Ascending aorta (tissue), 2 donors: Measurements from ENCODE around the gene LOXL3. TPM values are rescaled to one million over a fixed set of nuclear protein-coding genes. Genes with fewer than 3 reads are reported as not detected.

Experiments
- DNase-seq, 2 donors: peaks; one replicate each; pipeline ENCODE4 v3.0.0-alpha.2; 2019; ENCODE audit warnings: low spot score in 2 of 2
- H3K27ac ChIP-seq, 2 donors: fragments of 200-600 bp; sonication (generic); one replicate each; pipeline ENCODE4 v1.5.1; 2016 to 2017; ENCODE audit warnings: mild to moderate bottlenecking in 1 of 2
- H3K27me3 ChIP-seq: fragments of 200-600 bp; sonication (generic); one replicate; pipeline ENCODE4 v1.5.1; 2017
- H3K36me3 ChIP-seq, 2 donors: fragments of 200-600 bp; sonication (generic); one replicate each; pipeline ENCODE4 v1.5.1; 2016
- H3K4me1 ChIP-seq, 2 donors: fragments of 200-600 bp; sonication (generic); one replicate each; pipeline ENCODE4 v1.5.1; 2016 to 2017; ENCODE audit warnings: mild to moderate bottlenecking in 1 of 2
- H3K4me3 ChIP-seq, 2 donors: fragments of 200-600 bp; sonication (generic); one replicate each; pipeline ENCODE4 v1.5.1; 2016 to 2017; ENCODE audit warnings: mild to moderate bottlenecking in 1 of 2
- H3K9me3 ChIP-seq, 2 donors: fragments of 200-600 bp; sonication (generic); one replicate each; pipeline ENCODE4 v1.5.1; 2016
- intact Hi-C: fragments of 100-400 bp; cut with DNase I; formaldehyde crosslinking; loops from one replicate; pipeline ENCODE4 v1.15.1; 2023
- total RNA-seq: library from RNA; depleted of rRNA; stranded (reverse); fragments of >200 nt; gene quantifications from one replicate; pipeline ENCODE4 v1.1.0, GENCODE V29; 2016
- TF ChIP-seq, protein P1 (sequence below), 3 experiments: fragments of 200-600 bp in 2 of 3; fragments of 450-650 bp in 1 of 3; sonication (generic) in 2 of 3; IDR thresholded peaks; one replicate each; pipeline ENCODE4 v1.5.1; 2016 to 2019; ENCODE audit warnings: antibody characterized with exemption in 3 of 3, mild to moderate bottlenecking in 1 of 3, moderate library complexity in 1 of 3

The LOXL3 gene
- total RNA-seq, 1 donor from 2014 or later = 19.8 TPM

DNA sequence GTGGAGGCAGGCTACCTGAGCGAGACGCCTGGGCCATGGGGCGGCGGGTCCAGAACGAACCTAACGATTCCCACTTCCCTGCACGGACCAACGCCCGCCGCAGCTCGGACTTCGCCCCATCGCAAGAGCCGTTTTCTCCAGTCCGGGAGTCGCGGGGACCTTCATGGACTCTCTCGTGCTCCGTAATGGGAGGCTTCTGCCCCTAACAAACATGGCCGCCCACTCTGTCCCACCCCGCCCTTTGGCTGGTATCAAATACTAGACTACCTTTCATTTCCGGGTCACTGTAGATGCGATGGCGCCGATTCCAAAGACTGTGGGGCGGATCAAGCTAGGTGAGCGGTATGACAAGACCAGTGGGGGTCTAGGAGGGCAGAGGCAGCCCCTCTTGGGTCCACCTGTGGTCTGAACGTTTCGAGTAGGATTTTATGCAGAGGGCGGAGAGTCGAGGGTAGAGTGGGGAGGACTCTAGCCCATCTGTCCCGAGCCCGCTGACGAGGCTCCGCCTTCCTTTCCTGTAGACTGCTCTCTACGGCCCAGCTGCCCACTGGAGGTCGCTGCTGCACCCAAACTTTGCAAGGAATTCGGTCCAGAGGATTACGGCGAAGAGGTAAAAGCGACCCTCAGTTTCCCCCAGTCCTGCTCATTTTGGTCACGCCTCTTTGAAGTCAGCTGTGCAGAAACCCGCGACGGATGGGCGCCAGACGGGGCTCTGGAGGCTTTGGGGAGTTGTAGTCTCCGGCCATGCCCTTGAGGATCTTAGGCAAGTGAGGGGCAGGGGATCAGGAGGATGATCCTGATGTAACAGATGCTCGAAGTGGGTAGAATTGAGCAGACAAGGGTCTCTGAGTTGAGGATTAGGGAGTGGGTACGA lies 70.7 kb downstream of the LOXL3 start, which contains the start of the genes CCDC142 and TTC31:
TSS of gene CCDC142 (minus strand) at position 198 of the 874 bp plus-strand sequence. CDS start at position 37, 161 bp downstream.
TSS of gene TTC31 (plus strand) at position 281 of the 874 bp plus-strand sequence. CDS start at position 296, 15 bp downstream.
- Histone ChIP-seq H3K4me3 (peak within 1 kb of the TSS; percentile 80 to 85), H3K36me3 (peaks cover 3 to 33% of the 10 kb centered on the region in 2 donors), H3K27me3 (no peaks in the 10 kb centered on the region), H3K9me3 (no peaks in the 10 kb centered on the region), H3K4me1 (peaks cover 9 to 21% of the 10 kb centered on the region in 2 donors), H3K27ac (peak within 1 kb of the TSS; percentile 85 to 90)
- intact Hi-C loops = loop anchor here (1.0 to 2.0 kb wide), 7 partner anchors 11 to 104 kb away; partner anchors contain the start of genes AUP1, DOK1, HTRA2 and INO80B
- TF ChIP-seq, protein P1, sequence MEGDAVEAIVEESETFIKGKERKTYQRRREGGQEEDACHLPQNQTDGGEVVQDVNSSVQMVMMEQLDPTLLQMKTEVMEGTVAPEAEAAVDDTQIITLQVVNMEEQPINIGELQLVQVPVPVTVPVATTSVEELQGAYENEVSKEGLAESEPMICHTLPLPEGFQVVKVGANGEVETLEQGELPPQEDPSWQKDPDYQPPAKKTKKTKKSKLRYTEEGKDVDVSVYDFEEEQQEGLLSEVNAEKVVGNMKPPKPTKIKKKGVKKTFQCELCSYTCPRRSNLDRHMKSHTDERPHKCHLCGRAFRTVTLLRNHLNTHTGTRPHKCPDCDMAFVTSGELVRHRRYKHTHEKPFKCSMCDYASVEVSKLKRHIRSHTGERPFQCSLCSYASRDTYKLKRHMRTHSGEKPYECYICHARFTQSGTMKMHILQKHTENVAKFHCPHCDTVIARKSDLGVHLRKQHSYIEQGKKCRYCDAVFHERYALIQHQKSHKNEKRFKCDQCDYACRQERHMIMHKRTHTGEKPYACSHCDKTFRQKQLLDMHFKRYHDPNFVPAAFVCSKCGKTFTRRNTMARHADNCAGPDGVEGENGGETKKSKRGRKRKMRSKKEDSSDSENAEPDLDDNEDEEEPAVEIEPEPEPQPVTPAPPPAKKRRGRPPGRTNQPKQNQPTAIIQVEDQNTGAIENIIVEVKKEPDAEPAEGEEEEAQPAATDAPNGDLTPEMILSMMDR (IDR thresholded peaks at IDR 0.05) = peak; percentile 83 to 91 (median 86)
- peak; percentile 92 to 99 for DNase-seq

Other genes with a start within 250 kb of the LOXL3 start
- gene SLC4A5, start 210.5 kb downstream of the LOXL3 start, total RNA-seq = 0.11 TPM
- gene DCTN1, start 173.6 kb downstream of the LOXL3 start, total RNA-seq = 152 TPM
- gene C2orf81, start 132.3 kb downstream of the LOXL3 start, total RNA-seq = 10.3 TPM
- 5.5 TPM for gene WDR54, start 132.2 kb downstream of the LOXL3 start, total RNA-seq
- gene RTKN, start 112.0 kb downstream of the LOXL3 start, total RNA-seq = 9.5 TPM
- 79.4 TPM for gene INO80B, start 98.9 kb downstream of the LOXL3 start, total RNA-seq
- 18.1 TPM for gene WBP1, start 95.5 kb downstream of the LOXL3 start, total RNA-seq
- 71.9 TPM for gene MOGS, start 88.6 kb downstream of the LOXL3 start, total RNA-seq
- gene MRPL53, start 81.3 kb downstream of the LOXL3 start, total RNA-seq = 37.7 TPM
- gene CCDC142, start 70.9 kb downstream of the LOXL3 start, total RNA-seq = 16.5 TPM
- gene TTC31, start 70.9 kb downstream of the LOXL3 start, total RNA-seq = 19.5 TPM
- gene LBX2, start 54.3 kb downstream of the LOXL3 start, total RNA-seq = 3.0 TPM
- not detected for gene PCGF1, start 46.2 kb downstream of the LOXL3 start, total RNA-seq
- not detected for gene TLX2, start 39.5 kb downstream of the LOXL3 start, total RNA-seq
- gene DQX1, start 27.7 kb downstream of the LOXL3 start, total RNA-seq = not detected
- gene AUP1, start 24.2 kb downstream of the LOXL3 start, total RNA-seq = 120 TPM
- gene HTRA2, start 24.0 kb downstream of the LOXL3 start, total RNA-seq = 80.1 TPM
- 68.1 TPM for gene DOK1, start 778 bp upstream of the LOXL3 start, total RNA-seq
- not detected for gene M1AP, start 94.4 kb upstream of the LOXL3 start, total RNA-seq
- 0.32 TPM for gene SEMA4F, start 100.3 kb upstream of the LOXL3 start, total RNA-seq